CD4-positive, alpha-beta T cell treated with Interleukin-6 at 100 ng/mL for 8 hours (primary cell): Measurements from ENCODE around the gene MRPL9.
"Not testable (repeated sequence)": the region's sequence is repeated elsewhere in the genome, so short reads cannot be mapped to it uniquely, and the experiment has no call there.

Experiments
- DNase-seq: peaks from one replicate; pipeline ENCODE4 v3.0.0-alpha.2; 2020; ENCODE audit warnings: mixed read lengths, low spot score

The MRPL9 gene

DNA sequence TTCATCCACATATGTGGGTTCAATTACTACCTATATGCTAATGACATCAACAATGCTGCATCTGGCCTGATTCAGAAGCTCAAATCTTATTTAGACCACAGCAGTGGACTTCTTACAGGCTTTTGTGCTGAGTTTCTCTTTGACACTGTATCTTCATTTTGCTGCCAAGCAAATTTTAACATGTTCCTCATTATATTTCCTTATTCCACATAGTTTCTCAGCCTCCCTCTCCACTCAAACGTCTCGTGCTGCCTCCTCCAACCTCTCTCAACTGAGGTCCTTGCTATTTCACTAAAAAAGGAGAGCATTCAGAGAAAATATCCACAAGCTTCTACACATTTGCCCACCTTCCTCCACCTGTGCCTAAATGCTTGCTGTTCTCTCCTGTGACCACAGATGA lies 20.5 kb upstream of the MRPL9 start:
- DNase-seq = no peak

DNA sequence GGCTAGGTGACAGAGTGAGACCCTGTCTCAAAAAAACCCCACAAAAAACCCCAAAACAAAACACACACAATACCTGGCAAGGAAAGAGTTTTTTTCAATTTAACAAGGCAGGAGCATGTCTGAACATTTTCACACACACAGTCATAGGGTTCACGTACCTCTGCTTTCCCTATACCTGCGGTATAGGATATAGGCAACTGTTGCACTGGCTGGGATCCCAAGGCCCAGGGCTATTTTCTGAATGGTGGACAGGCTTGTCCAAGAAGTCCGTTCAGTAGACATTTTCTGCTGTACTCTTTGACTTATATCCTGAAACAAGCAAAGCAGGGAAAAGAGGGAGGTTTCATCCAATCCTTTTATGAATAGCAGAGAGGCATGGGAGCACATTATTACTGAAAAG lies 19.4 kb upstream of the MRPL9 start:
- no peak for DNase-seq

DNA sequence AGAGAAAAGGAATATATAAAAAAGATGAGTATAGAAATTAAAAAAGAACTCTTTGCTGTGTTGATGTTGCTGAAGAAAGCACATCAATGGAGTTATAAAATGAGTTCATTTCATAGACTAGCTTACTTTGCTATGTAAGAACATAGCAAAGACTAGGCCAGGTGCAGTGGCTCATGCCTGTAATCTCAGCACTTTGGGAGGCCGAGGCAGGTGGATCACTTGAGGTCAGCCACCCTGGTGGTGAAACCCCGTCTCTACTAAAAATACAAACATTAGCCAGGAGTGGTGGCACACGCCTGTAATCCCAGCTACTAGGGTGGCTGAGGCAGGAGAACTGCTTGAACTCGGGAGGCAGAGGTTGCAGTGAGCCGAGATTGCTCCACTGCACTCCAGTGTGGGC lies 18.7 kb upstream of the MRPL9 start:
- DNase-seq = not testable (repeated sequence)

DNA sequence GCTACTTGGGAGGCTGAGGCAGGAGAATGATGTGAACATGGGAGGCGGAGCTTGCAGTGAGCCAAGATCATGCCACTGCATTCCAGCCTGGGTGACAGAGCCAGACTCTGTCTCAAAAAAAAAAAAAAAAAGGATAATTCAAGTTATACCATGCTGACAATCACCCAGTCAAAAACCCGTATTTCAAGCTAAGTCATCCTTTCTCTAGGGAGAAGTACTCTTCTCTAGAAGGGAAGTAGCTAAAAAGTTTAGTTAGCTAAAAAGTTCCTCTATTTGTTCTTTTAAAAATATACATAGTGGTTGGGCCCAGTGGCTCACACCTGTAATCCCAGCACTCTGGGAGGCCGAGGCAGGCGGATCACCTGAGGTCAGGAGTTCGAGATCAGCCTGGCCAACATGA lies 17.4 kb upstream of the MRPL9 start:
- not testable (repeated sequence) for DNase-seq

DNA sequence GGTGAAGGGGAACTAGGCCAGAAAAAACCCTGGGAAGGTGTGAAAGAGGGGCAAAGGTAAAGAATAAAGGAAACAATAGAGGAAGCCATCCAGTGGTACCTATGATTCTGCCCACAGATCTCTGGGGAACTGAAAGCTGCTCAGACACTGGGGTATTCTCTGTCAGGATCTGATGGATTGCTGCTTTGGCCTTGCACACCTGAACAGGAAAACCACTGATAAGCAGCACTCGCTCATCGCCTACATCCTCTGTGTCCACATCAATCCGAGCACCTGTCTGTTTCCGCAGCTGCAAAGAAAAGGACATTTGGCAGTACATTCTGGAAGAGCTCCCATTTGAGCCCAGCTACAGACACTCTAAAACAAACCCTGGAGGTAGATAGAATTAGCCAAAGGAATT lies 16.6 kb upstream of the MRPL9 start:
- no peak for DNase-seq

DNA sequence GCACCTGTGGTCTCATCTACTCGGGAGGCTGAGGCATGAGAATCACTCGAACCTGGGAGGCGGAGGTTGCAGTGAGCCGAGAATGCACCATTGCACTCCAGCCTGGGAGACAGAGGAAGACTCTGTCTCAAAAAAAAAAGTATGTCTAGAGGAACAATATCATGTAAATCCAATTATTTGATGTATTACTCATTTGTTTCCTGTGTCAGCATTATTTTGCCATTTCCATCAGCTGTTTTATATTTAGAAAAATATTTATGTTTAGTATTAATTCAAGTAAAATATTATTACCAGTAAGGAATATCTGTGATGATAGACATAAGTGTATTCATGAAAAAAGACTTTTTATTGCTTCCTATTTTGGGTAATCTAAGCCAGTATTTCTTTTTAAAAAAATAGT lies 14.0 kb upstream of the MRPL9 start:
- DNase-seq = no peak

DNA sequence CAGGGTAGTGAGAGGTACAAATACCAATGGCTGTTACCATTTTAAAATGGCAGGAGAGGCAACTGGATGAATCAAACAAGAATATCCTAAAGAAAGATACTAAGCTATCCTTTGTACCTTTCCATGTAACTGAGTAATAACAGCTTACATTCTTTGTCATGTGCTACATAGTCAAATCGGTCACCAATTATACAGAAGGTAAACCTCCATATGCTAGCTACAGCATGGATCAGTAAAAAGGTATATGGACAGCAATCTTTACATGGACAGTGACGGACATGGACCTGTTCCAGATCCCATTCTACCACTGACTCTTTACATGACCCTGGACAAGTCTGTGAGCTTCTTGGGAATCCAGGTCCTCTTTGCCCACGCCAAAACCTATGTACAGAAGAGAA lies 13.4 kb upstream of the MRPL9 start:
- no peak for DNase-seq

- DNase-seq = no peak
Measured at GRCh38 chr1:151775894-151776664, 12.8 kb upstream of the MRPL9 start.

GRCh38 chr1:151774256-151774922 lies 11.1 kb upstream of the MRPL9 start:
- no peak for DNase-seq

GRCh38 chr1:151773702-151774101 lies 10.4 kb upstream of the MRPL9 start:
- DNase-seq = no peak

DNA sequence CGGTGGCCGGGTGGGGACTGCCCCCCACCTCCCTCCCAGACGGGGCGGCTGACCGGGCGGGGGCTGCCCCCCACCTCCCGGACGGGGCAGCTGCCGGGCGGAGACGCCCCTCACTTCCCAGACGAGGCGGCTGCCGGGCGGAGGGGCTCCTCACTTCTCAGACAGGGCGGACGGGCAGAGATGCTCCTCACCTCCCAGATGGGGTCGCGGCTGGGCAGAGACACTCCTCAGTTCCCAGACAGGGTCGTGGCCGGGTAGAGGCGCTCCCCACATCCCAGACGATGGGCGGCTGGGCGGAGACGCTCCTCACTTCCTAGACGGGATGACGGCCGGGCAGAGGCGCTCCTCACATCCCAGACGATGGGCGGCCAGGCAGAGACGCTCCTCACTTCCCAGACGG lies 6.0 kb upstream of the MRPL9 start:
- DNase-seq = not testable (repeated sequence)

- DNase-seq = not testable (repeated sequence)
Measured at GRCh38 chr1:151768351-151769066, 5.2 kb upstream of the MRPL9 start.

GRCh38 chr1:151763990-151764389 lies 694 bp upstream of the MRPL9 start:
- DNase-seq = no peak

- no peak for DNase-seq
Measured at GRCh38 chr1:151760597-151761385, 2.5 kb downstream of the MRPL9 start.

DNA sequence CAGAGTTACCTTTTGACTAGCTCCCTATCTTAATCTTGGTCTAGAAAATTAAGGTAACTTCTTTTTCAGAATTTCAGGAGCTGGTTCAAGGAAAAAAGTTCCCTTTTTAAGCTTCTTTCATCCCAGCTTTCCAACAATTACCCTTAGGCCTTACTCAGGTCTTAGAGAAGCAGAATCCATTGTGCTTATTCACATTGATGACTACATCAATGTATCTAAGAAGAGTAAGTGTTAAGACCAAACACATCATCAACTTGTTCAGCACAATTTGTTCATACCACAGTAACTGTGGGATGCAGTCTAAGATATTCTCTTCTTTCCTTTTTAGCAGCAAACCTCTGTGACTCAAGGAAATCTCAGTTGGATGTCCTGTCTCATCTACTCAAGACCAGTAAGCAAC lies 4.1 kb downstream of the MRPL9 start:
- no peak for DNase-seq

DNA sequence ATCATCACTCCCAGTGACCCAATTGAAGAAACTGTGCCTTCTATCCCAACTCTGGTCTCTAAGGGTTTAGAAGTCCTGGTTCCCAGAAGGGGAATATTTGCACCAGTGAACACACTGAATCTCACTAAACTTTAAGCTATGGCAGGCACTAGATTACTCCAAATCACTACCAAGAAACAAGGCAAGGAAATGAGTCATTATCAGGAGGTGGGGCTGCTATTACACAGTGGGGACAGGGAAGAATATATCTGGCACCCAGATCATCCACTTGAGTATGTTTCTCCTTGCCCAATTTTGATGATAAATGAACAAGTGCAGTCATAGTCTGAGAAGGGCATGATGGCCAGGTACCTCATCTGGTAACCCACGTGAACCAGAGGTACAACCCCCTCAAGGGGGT lies 7.0 kb downstream of the MRPL9 start:
- no peak for DNase-seq

DNA sequence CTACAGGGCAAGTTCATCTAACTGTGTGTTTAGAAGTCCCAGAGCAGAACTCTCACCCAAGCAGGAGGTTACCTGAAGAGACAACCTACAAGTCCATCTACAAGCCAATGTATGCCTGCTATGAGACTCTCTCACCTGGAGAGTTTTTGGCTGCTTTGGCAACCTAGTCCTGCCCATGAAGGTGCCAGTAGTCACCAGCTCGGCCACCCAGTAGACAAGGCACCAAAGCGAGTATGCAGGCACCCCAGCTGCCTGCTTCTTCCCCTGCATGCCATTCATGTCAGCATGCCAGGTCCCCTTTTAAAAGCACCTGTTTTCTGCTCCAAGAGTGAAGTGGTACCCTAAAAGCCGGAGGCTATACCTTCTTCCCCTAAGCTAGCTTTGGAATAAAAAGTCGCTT lies 21.8 kb downstream of the MRPL9 start:
- DNase-seq = no peak

- no peak for DNase-seq
Measured at GRCh38 chr1:151739590-151740355, 23.5 kb downstream of the MRPL9 start.

- DNase-seq = no peak
Measured at GRCh38 chr1:151737479-151737878, 25.8 kb downstream of the MRPL9 start.

DNA sequence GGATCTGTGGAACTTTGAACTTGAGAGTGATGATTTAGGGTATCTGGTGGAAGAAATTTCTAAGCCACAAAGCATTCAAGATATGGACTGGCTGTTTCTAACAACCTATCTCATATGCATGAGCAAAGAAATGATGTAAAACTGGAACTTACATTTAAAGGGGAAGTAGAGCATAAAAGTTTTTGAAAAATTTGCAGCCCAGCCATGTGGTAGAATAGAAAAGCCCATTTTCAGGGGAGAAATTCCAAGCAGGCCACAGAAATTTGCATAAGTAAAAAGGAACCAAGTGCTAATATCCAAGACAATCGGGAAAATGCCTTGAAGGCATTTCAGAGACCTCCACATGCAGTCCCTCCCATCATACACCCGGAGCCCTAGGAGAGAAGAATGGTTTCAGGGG lies 26.3 kb downstream of the MRPL9 start:
- DNase-seq = no peak

DNA sequence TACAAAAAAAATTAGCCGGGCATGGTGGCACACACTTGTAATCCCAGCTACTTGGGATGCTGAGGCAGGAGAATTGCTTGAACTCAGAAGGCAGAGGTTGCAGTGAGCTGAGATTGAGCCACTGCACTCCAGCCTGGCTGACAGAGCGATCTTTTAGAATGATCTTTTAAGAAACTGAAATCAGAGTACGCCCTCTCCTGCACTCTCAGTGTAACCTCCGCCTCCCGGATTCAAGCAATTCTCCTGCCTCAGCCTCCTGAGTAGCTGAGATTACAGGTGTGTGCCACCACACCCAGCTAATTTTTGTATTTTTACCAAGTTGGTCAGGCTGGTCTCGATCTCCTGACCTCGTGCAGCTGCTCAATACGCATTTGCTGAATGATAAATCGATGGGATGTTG lies 29.3 kb downstream of the MRPL9 start:
- not testable (repeated sequence) for DNase-seq

GRCh38 chr1:151733126-151733525 lies 30.2 kb downstream of the MRPL9 start:
- DNase-seq = no peak
